HepG2 (cell line): ENCODE results near the gene EPX. TPM values are rescaled to one million over a fixed set of nuclear protein-coding genes. Genes with fewer than 3 reads are reported as not detected.

Experiments
- ATAC-seq: fragments of 200-7000 bp; cut with Tn5 transposase; 3 replicates; pipeline ENCODE4 v1.9.1; 2020; ENCODE audit warnings: mild to moderate bottlenecking, moderate library complexity
- BruUV-seq: library from RNA; stranded (reverse); fragments of 400-500 nt; replicated peaks from 2 replicates; lab custom pipeline; 2021; lab: Mats Ljungman, UMichigan
- CTCF ChIA-PET: fragments of 300-600 bp; formaldehyde crosslinking; extraction: SDS; loops from one replicate; lab custom pipeline; 2021; ENCODE audit warnings: low total read pairs, inconsistent platforms, low intra/inter-chr PET ratio; lab: Yijun Ruan, JAX
- POLR2A ChIA-PET: fragments of 350-600 bp; sonication (Branson Sonifier 250); formaldehyde crosslinking; loops from one replicate; lab custom pipeline; 2020; ENCODE audit warnings: antibody characterized with exemption, inconsistent platforms; lab: Yijun Ruan, JAX
- DNase-seq: peaks from one replicate; pipeline ENCODE4 v3.0.0-alpha.2; 2015; ENCODE audit warnings: low spot score
- FAIRE-seq: peaks from 3 replicates; lab custom pipeline; 2011; peaks lifted over from hg19 to GRCh38; lab: Jason Lieb, UNC
- H2AFZ ChIP-seq: one replicate; pipeline ENCODE4 v1.6.1; 2011; ENCODE audit warnings: low read length, inconsistent platforms
- H3K27ac ChIP-seq: fragments of 300-600 bp; 3 replicates; pipeline ENCODE4 v1.8.0; 2011; ENCODE audit warnings: mixed run types, mild to moderate bottlenecking, mixed read lengths, low read length, inconsistent platforms; ENCODE audit not compliant: insufficient read depth; ENCODE audit errors: extremely low read length
- H3K27me3 ChIP-seq, 2 experiments: fragments of 200-600 bp in 1 of 2; 2 replicates in 1 of 2; 3 replicates in 1 of 2; pipeline versions ENCODE4 v1.6.0 to v1.8.0; 2011; ENCODE audit warnings: low read length in 2 of 2, mild to moderate bottlenecking in 2 of 2, moderate library complexity in 2 of 2, inconsistent platforms in 1 of 2; ENCODE audit not compliant: insufficient read depth in 2 of 2, control insufficient read depth in 1 of 2
- H3K36me3 ChIP-seq, 2 experiments: fragments of 200-600 bp in 1 of 2; replicated peaks in 1 of 2; 2 replicates in 1 of 2; 3 replicates in 1 of 2; pipeline versions ENCODE4 v1.5.1 to v1.8.0; 2011; ENCODE audit warnings: low read length in 2 of 2, inconsistent platforms in 1 of 2; ENCODE audit not compliant: insufficient read depth in 2 of 2, control insufficient read depth in 1 of 2
- H3K4me1 ChIP-seq: 2 replicates; pipeline ENCODE4 v1.5.1; 2012; ENCODE audit warnings: low read length, inconsistent platforms; ENCODE audit not compliant: insufficient read depth
- H3K4me2 ChIP-seq: 2 replicates; pipeline ENCODE4 v1.6.0; 2011; ENCODE audit warnings: low read depth, low read length, inconsistent platforms
- H3K4me3 ChIP-seq, 3 experiments: fragments of 200-600 bp in 1 of 3; sonication (generic), shearing (Covaris generic) in 1 of 3; replicated peaks in 1 of 3; 2 replicates each; pipeline ENCODE4 v1.5.1; 2011 to 2016; ENCODE audit warnings: low read length in 3 of 3, inconsistent platforms in 2 of 3, low read depth in 2 of 3, mild to moderate bottlenecking in 2 of 3, control low read depth in 1 of 3, mixed read lengths in 1 of 3; ENCODE audit not compliant: insufficient read depth in 1 of 3
- H3K79me2 ChIP-seq: one replicate; pipeline ENCODE4 v1.6.1; 2011; ENCODE audit warnings: low read length, inconsistent platforms; ENCODE audit not compliant: insufficient read depth
- H3K9ac ChIP-seq: 2 replicates; pipeline ENCODE4 v1.6.0; 2011; ENCODE audit warnings: mild to moderate bottlenecking, low read depth, low read length, inconsistent platforms; ENCODE audit not compliant: insufficient read depth
- H3K9me3 ChIP-seq: 2 replicates; pipeline ENCODE4 v1.5.1; 2012; ENCODE audit warnings: mild to moderate bottlenecking, low read length
- H4K20me1 ChIP-seq: 2 replicates; pipeline ENCODE4 v1.6.0; 2011; ENCODE audit warnings: inconsistent platforms, mild to moderate bottlenecking, low read length, moderate library complexity; ENCODE audit not compliant: insufficient read depth
- HNRNPLL ChIP-seq: fragments of 200-400 bp; formaldehyde crosslinking; IDR thresholded peaks from 2 replicates; pipeline ENCODE4 v1.6.1; 2017; ENCODE audit warnings: mild to moderate bottlenecking, low read depth, low read length; ENCODE audit not compliant: poor library complexity, severe bottlenecking
- IRF2 ChIP-seq: IDR thresholded peaks from 2 replicates; pipeline ENCODE4 v1.6.1; 2018; ENCODE audit warnings: missing genetic modification reagents, missing compliant biosample characterization
- ZNF256 ChIP-seq: sonication (generic); formaldehyde crosslinking; conservative IDR thresholded peaks from 2 replicates; pipeline ENCODE4 v1.4.0; 2020; ENCODE audit warnings: missing genetic modification reagents
- WGBS: methylation state at CpG from one replicate; pipeline ENCODE4 v1.1.6; 2017; ENCODE audit warnings: low lambda C conversion rate; 5-methylcytosine and 5-hydroxymethylcytosine counted together
- in situ Hi-C: cut with HindIII; loops from 2 replicates; pipeline ENCODE4 v1.10.0; 2017; ENCODE audit warnings: low pct_unique_long_range_greater_than_20kb; ENCODE audit not compliant: extremely low pct_ligation_motif_present
- intact Hi-C: fragments of 100-400 bp; cut with micrococcal nuclease; formaldehyde crosslinking; loops from one replicate; pipeline ENCODE4 v1.10.0; 2022; ENCODE audit not compliant: unreplicated experiment
- polyA plus RNA-seq, 8 experiments: library from polyadenylated mRNA; depleted of rRNA in 3 of 8; stranded (reverse) in 7 of 8; unstranded in 1 of 8; fragments of >200 nt; fragmentation: Illumina TruSeq in 4 of 8; extraction: Trizol in 4 of 8; gene quantifications; 2 replicates each; pipeline versions ENCODE4 v1.2.1 to v1.2.3, GENCODE V29; 2011 to 2016; ENCODE audit warnings: low read depth in 4 of 8, missing spikeins in 1 of 8, mixed read lengths in 1 of 8; ENCODE audit not compliant: insufficient read depth in 1 of 8
- total RNA-seq, 5 experiments: library from RNA; depleted of rRNA; stranded (reverse); fragments of >200 nt; fragmentation: Illumina TruSeq; extraction: Trizol; gene quantifications; 2 replicates each; pipeline ENCODE4 v1.2.3, GENCODE V29; 2016; ENCODE audit warnings: low read depth in 1 of 5
- TF ChIP-seq, protein P1 (sequence below): sonication (generic); formaldehyde crosslinking; IDR thresholded peaks from 2 replicates; pipeline ENCODE4 v1.9.0; 2021; ENCODE audit warnings: mild to moderate bottlenecking, missing genetic modification reagents
- TF ChIP-seq, protein P2 (sequence below): sonication (generic); formaldehyde crosslinking; IDR thresholded peaks from 2 replicates; pipeline ENCODE4 v1.4.0; 2020; ENCODE audit warnings: missing genetic modification reagents, borderline replicate concordance
- TF ChIP-seq, protein P3 (sequence below): sonication (generic); formaldehyde crosslinking; IDR thresholded peaks from 2 replicates; pipeline ENCODE4 v1.5.1; 2020; ENCODE audit warnings: missing genetic modification reagents, mild to moderate bottlenecking, borderline replicate concordance
- TF ChIP-seq, protein P4 (sequence below): sonication (generic); formaldehyde crosslinking; IDR thresholded peaks from 2 replicates; pipeline ENCODE4 v1.5.1; 2020; ENCODE audit warnings: missing genetic modification reagents, mild to moderate bottlenecking, borderline replicate concordance

EPX gene
- total and polyA plus RNA-seq, 2 of the 13 experiments (the other 11 are each of a cell fraction or from before 2014, with no cell fraction given): not detected

DNA sequence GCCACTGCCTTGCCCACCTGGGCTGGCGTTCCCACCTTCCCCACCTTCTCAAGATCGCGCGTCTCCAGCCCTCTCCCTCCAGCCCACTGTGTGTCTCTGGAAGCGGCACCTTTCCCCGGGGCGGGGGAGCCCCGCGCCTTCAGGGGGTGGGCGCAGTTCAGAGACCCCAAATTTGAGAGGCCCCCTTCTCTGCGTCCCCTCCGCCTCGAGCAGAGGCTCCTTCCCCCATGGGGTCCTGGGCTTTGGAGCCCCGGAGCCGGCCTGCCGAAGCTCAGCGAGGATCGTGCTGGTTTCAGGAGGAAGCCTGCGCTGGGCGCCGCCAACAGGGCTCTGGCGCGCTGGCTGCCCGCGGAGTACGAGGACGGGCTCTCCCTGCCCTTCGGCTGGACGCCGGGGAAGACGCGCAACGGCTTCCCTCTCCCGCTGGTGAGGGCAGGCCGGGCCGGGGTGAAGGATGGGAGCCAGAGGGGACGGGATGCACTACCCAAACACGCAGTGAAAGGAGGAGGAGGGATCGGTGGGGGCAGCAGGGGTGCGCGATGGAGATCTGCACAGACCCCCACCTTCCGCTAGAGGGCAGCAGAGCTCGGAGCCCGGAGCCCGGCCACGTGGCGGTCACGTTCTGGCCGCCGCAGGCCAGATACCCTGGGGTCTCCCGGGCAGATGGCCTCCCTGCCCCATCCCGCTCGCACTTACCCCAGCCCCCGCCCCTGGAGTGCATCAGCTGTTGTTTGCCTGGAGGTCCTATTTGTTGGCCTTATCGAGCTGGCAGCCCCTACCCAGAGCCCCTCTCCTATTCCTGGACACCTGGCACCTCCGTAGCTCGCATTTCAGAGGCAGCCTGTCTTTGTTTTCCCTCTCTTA is 57.0 kb downstream of the EPX start:
- BruUV-seq: no TSS peak
- Histone ChIP-seq H4K20me1 (no peaks in the 10 kb centered on the region), H3K27ac (no peak overlapping the region), H3K36me3 (no peaks in the 10 kb centered on the region), H3K9ac (no peak overlapping the region), H3K4me3 (0 out of 6 replicates have a peak overlapping the region, but pooled peaks of 1 of the 3 experiments have one; percentile 11), H3K4me2 (peak overlapping the region; percentile 48), H3K27me3 (peaks cover 17 to 78% of the 10 kb centered on the region in 2 experiments), H3K79me2 (no peaks in the 10 kb centered on the region), H2AFZ (no peak overlapping the region), H3K9me3 (no peaks in the 10 kb centered on the region), H3K4me1 (peaks cover 53% of the 10 kb centered on the region)
- POLR2A ChIA-PET: interaction anchor here (1.7 kb wide), 1 partner anchor 30 kb away, joined by 7 read pairs; the partner anchor contains the start of gene MKS1
- peak; percentile 71 for ATAC-seq
- intact Hi-C loops (no loop called here), in situ Hi-C loops (no loop called here)
- peak; percentile 24 for DNase-seq
- 42% methylated on average over 52 of the region's 57 CpGs for WGBS
- CTCF ChIA-PET: interaction anchor here (1.1 kb wide), 1 partner anchor 30 kb away, joined by 3 read pairs; no protein-coding TSS in a partner anchor
- no peak for FAIRE-seq
- TF ChIP-seq HNRNPLL: peak; percentile 41
- TF ChIP-seq, protein P1, sequence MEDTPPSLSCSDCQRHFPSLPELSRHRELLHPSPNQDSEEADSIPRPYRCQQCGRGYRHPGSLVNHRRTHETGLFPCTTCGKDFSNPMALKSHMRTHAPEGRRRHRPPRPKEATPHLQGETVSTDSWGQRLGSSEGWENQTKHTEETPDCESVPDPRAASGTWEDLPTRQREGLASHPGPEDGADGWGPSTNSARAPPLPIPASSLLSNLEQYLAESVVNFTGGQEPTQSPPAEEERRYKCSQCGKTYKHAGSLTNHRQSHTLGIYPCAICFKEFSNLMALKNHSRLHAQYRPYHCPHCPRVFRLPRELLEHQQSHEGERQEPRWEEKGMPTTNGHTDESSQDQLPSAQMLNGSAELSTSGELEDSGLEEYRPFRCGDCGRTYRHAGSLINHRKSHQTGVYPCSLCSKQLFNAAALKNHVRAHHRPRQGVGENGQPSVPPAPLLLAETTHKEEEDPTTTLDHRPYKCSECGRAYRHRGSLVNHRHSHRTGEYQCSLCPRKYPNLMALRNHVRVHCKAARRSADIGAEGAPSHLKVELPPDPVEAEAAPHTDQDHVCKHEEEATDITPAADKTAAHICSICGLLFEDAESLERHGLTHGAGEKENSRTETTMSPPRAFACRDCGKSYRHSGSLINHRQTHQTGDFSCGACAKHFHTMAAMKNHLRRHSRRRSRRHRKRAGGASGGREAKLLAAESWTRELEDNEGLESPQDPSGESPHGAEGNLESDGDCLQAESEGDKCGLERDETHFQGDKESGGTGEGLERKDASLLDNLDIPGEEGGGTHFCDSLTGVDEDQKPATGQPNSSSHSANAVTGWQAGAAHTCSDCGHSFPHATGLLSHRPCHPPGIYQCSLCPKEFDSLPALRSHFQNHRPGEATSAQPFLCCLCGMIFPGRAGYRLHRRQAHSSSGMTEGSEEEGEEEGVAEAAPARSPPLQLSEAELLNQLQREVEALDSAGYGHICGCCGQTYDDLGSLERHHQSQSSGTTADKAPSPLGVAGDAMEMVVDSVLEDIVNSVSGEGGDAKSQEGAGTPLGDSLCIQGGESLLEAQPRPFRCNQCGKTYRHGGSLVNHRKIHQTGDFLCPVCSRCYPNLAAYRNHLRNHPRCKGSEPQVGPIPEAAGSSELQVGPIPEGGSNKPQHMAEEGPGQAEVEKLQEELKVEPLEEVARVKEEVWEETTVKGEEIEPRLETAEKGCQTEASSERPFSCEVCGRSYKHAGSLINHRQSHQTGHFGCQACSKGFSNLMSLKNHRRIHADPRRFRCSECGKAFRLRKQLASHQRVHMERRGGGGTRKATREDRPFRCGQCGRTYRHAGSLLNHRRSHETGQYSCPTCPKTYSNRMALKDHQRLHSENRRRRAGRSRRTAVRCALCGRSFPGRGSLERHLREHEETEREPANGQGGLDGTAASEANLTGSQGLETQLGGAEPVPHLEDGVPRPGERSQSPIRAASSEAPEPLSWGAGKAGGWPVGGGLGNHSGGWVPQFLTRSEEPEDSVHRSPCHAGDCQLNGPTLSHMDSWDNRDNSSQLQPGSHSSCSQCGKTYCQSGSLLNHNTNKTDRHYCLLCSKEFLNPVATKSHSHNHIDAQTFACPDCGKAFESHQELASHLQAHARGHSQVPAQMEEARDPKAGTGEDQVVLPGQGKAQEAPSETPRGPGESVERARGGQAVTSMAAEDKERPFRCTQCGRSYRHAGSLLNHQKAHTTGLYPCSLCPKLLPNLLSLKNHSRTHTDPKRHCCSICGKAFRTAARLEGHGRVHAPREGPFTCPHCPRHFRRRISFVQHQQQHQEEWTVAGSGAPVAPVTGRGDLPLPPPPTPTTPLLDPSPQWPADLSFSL (CRISPR knock-in tag): no peak
- no peak for TF ChIP-seq IRF2 (CRISPR knock-in tag)
- 0 out of 2 replicates have a peak, but pooled peaks have one; percentile 79 for TF ChIP-seq ZNF256 (CRISPR knock-in tag)
- TF ChIP-seq, protein P2, sequence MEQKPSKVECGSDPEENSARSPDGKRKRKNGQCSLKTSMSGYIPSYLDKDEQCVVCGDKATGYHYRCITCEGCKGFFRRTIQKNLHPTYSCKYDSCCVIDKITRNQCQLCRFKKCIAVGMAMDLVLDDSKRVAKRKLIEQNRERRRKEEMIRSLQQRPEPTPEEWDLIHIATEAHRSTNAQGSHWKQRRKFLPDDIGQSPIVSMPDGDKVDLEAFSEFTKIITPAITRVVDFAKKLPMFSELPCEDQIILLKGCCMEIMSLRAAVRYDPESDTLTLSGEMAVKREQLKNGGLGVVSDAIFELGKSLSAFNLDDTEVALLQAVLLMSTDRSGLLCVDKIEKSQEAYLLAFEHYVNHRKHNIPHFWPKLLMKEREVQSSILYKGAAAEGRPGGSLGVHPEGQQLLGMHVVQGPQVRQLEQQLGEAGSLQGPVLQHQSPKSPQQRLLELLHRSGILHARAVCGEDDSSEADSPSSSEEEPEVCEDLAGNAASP (CRISPR knock-in tag): peak; percentile 57; the same call in 1 of the 2 replicates
- TF ChIP-seq, protein P3, sequence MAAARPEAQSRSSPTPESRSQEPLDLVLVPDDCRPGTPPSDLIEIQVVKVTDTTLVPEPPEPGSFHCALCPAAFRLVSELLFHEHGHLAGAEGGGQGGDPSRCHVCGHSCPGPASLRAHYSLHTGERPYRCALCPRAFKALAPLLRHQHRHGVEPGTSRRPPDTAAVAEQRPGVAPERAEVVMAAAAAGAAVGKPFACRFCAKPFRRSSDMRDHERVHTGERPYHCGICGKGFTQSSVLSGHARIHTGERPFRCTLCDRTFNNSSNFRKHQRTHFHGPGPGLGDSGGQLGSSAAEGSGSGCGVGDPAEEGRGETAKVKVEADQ (CRISPR knock-in tag): peak; percentile 82; the same call in 1 of the 2 replicates
- TF ChIP-seq, protein P4, sequence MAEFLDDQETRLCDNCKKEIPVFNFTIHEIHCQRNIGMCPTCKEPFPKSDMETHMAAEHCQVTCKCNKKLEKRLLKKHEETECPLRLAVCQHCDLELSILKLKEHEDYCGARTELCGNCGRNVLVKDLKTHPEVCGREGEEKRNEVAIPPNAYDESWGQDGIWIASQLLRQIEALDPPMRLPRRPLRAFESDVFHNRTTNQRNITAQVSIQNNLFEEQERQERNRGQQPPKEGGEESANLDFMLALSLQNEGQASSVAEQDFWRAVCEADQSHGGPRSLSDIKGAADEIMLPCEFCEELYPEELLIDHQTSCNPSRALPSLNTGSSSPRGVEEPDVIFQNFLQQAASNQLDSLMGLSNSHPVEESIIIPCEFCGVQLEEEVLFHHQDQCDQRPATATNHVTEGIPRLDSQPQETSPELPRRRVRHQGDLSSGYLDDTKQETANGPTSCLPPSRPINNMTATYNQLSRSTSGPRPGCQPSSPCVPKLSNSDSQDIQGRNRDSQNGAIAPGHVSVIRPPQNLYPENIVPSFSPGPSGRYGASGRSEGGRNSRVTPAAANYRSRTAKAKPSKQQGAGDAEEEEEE (CRISPR knock-in tag): no peak
